MCF 10A (cell line): ENCODE results near the gene C2orf81. TPM values are rescaled to one million over a fixed set of nuclear protein-coding genes. Genes with fewer than 3 reads are reported as not detected.

Experiments
- BruUV-seq: library from RNA; stranded (reverse); fragments of 400-500 nt; replicated peaks from 2 replicates; lab custom pipeline; 2021; lab: Mats Ljungman, UMichigan
- CTCF ChIA-PET: fragments of 300-600 bp; sonication (Branson Sonifier 250); formaldehyde crosslinking; extraction: SDS; loops from one replicate; lab custom pipeline; 2021; ENCODE audit warnings: antibody characterized with exemption, inconsistent platforms; lab: Yijun Ruan, JAX
- POLR2A ChIA-PET: fragments of 300-600, 350-650 bp; sonication (Branson Sonifier 250); formaldehyde crosslinking; extraction: SDS; loops from one replicate; lab custom pipeline; 2020; ENCODE audit warnings: antibody characterized with exemption, inconsistent platforms; lab: Yijun Ruan, JAX
- DNase-seq: peaks from one replicate; pipeline ENCODE4 v3.0.0-alpha.2; 2018; ENCODE audit not compliant: unreplicated experiment
- H3K27ac Mint-ChIP-seq: one replicate; pipeline ENCODE4 v1.8.0; 2022; ENCODE audit warnings: mild to moderate bottlenecking, low read depth, mixed read lengths; ENCODE audit not compliant: unreplicated experiment
- H3K27me3 Mint-ChIP-seq: one replicate; pipeline ENCODE4 v1.8.0; 2022; ENCODE audit warnings: mixed read lengths; ENCODE audit not compliant: insufficient read depth, unreplicated experiment
- H3K36me3 Mint-ChIP-seq: one replicate; pipeline ENCODE4 v1.8.0; 2022; ENCODE audit warnings: mild to moderate bottlenecking, moderate library complexity, mixed read lengths; ENCODE audit not compliant: insufficient read depth, unreplicated experiment
- H3K4me1 Mint-ChIP-seq: one replicate; pipeline ENCODE4 v1.8.0; 2022; ENCODE audit warnings: mixed read lengths; ENCODE audit not compliant: insufficient read depth, unreplicated experiment
- H3K4me3 Mint-ChIP-seq: one replicate; pipeline ENCODE4 v1.8.0; 2022; ENCODE audit warnings: mild to moderate bottlenecking, moderate library complexity, mixed read lengths; ENCODE audit not compliant: unreplicated experiment
- H3K9me3 Mint-ChIP-seq: one replicate; pipeline ENCODE4 v1.8.0; 2022; ENCODE audit warnings: mixed read lengths; ENCODE audit not compliant: unreplicated experiment
- CTCF ChIP-seq: fragments of 200-600 bp; IDR thresholded peaks from one replicate; pipeline ENCODE4 v1.8.0; 2022; ENCODE audit warnings: antibody characterized with exemption, mild to moderate bottlenecking; ENCODE audit not compliant: unreplicated experiment
- intact Hi-C: fragments of 100-400 bp; cut with micrococcal nuclease; formaldehyde crosslinking; loops from 2 replicates; pipeline ENCODE4 v1.14.1; 2022
- total RNA-seq: library from RNA; stranded (reverse); gene quantifications from 2 replicates; pipeline ENCODE4 v1.2.3, GENCODE V29; 2022

The C2orf81 gene
- total RNA-seq, 1 experiment from 2014 or later: 5.6 TPM

GRCh38 chr2:74368499-74368898, 52.9 kb downstream of the C2orf81 start:
- no peaks in the 10 kb centered on the region for H3K27me3 Mint-ChIP-seq
- H3K4me1 Mint-ChIP-seq: no peaks in the 10 kb centered on the region
- peaks cover 60% of the 10 kb centered on the region for H3K36me3 Mint-ChIP-seq
- TF ChIP-seq CTCF: no peak
- ChIA-PET CTCF (no interaction called here), POLR2A (no interaction called here)
- intact Hi-C loops: no loop called here
- no peak overlapping the region for H3K27ac Mint-ChIP-seq
- H3K9me3 Mint-ChIP-seq: no peaks in the 10 kb centered on the region
- no TSS peak for BruUV-seq
- no peak overlapping the region for H3K4me3 Mint-ChIP-seq
- DNase-seq: no peak

GRCh38 chr2:74367789-74368188, 53.6 kb downstream of the C2orf81 start:
- ChIA-PET CTCF (interaction anchor here (0.9 kb wide), 1 partner anchor 27 kb away, joined by 3 read pairs; no protein-coding TSS in a partner anchor), POLR2A (no interaction called here)
- no peak for DNase-seq
- Mint-ChIP-seq H3K4me1 (no peaks in the 10 kb centered on the region), H3K36me3 (peaks cover 64% of the 10 kb centered on the region), H3K4me3 (no peak overlapping the region), H3K9me3 (no peaks in the 10 kb centered on the region), H3K27ac (no peak overlapping the region), H3K27me3 (no peaks in the 10 kb centered on the region)
- TF ChIP-seq CTCF: no peak
- BruUV-seq: no TSS peak
- intact Hi-C loops: no loop called here

- Mint-ChIP-seq H3K4me3 (no peak overlapping the region), H3K27ac (peak overlapping the region; percentile 29), H3K36me3 (peaks cover 68% of the 10 kb centered on the region), H3K4me1 (no peaks in the 10 kb centered on the region), H3K9me3 (no peaks in the 10 kb centered on the region), H3K27me3 (no peaks in the 10 kb centered on the region)
- DNase-seq: no peak
- ChIA-PET CTCF (interaction anchor here (0.6 to 1.7 kb wide), 4 partner anchors 25 to 728 kb away, joined by 3 to 8 read pairs (median 3); no protein-coding TSS in a partner anchor), POLR2A (no interaction called here)
- TF ChIP-seq CTCF: no peak
- TSS peak; percentile 59 for BruUV-seq
- intact Hi-C loops: no loop called here
Observed at GRCh38 chr2:74366036-74366435, 55.4 kb downstream of the C2orf81 start.

- no peak overlapping the region for H3K27ac Mint-ChIP-seq
- POLR2A ChIA-PET: no interaction called here
- H3K27me3 Mint-ChIP-seq: no peaks in the 10 kb centered on the region
- H3K9me3 Mint-ChIP-seq: no peaks in the 10 kb centered on the region
- TF ChIP-seq CTCF: no peak
- H3K36me3 Mint-ChIP-seq: peaks cover 56% of the 10 kb centered on the region
- DNase-seq: no peak
- H3K4me1 Mint-ChIP-seq: no peaks in the 10 kb centered on the region
- BruUV-seq: no TSS peak
- H3K4me3 Mint-ChIP-seq: no peak overlapping the region
- CTCF ChIA-PET: interaction anchor here (1.3 to 1.7 kb wide), 2 partner anchors 26 to 30 kb away, joined by 3 to 8 read pairs; no protein-coding TSS in a partner anchor
- intact Hi-C loops: no loop called here
Observed at GRCh38 chr2:74364533-74365505, 56.6 kb downstream of the C2orf81 start.

Other genes starting within 250 kb of the C2orf81 start
- gene MOB1A, start 242.7 kb downstream of the C2orf81 start, total RNA-seq: 92.6 and 97.5 TPM in 2 replicates
- 387 and 470 TPM in 2 replicates for gene MTHFD2, start 223.0 kb downstream of the C2orf81 start, total RNA-seq
- 0.12 and 0.70 TPM in 2 replicates for gene SLC4A5, start 78.2 kb downstream of the C2orf81 start, total RNA-seq
- gene DCTN1, start 41.3 kb downstream of the C2orf81 start, total RNA-seq: 113 and 117 TPM in 2 replicates
- 16.4 and 19.9 TPM in 2 replicates for gene WDR54, start 111 bp upstream of the C2orf81 start, total RNA-seq
- 49.1 and 63.0 TPM in 2 replicates for gene RTKN, start 20.3 kb upstream of the C2orf81 start, total RNA-seq
- 34.6 and 36.0 TPM in 2 replicates for gene INO80B, start 33.5 kb upstream of the C2orf81 start, total RNA-seq
- gene WBP1, start 36.8 kb upstream of the C2orf81 start, total RNA-seq: 45.7 and 46.5 TPM in 2 replicates
- gene MOGS, start 43.8 kb upstream of the C2orf81 start, total RNA-seq: 60.4 and 67.9 TPM in 2 replicates
- gene MRPL53, start 51.1 kb upstream of the C2orf81 start, total RNA-seq: 115 and 123 TPM in 2 replicates
- 10.1 and 16.4 TPM in 2 replicates for gene CCDC142, start 61.4 kb upstream of the C2orf81 start, total RNA-seq
- gene TTC31, start 61.5 kb upstream of the C2orf81 start, total RNA-seq: 17.6 and 18.1 TPM in 2 replicates
- not detected in 2 replicates for gene LBX2, start 78.0 kb upstream of the C2orf81 start, total RNA-seq
- 37.5 and 41.6 TPM in 2 replicates for gene PCGF1, start 86.1 kb upstream of the C2orf81 start, total RNA-seq
- gene TLX2, start 92.8 kb upstream of the C2orf81 start, total RNA-seq: not detected in 2 replicates
- gene DQX1, start 104.6 kb upstream of the C2orf81 start, total RNA-seq: 4.3 and 4.7 TPM in 2 replicates
- gene AUP1, start 108.1 kb upstream of the C2orf81 start, total RNA-seq: 138 and 140 TPM in 2 replicates
- gene HTRA2, start 108.3 kb upstream of the C2orf81 start, total RNA-seq: 27.6 and 33.0 TPM in 2 replicates
- 0.93 and 1.2 TPM in 2 replicates for gene LOXL3, start 132.3 kb upstream of the C2orf81 start, total RNA-seq
- 3.4 and 4.6 TPM in 2 replicates for gene DOK1, start 133.1 kb upstream of the C2orf81 start, total RNA-seq
- not detected in 2 replicates for gene M1AP, start 226.7 kb upstream of the C2orf81 start, total RNA-seq
- 5.2 and 7.0 TPM in 2 replicates for gene SEMA4F, start 232.6 kb upstream of the C2orf81 start, total RNA-seq